Esophagus squamous epithelium (tissue), 5 donors: ENCODE measurements around the gene POLR2C. TPM values are rescaled to one million over a fixed set of nuclear protein-coding genes. Genes with fewer than 3 reads are reported as not detected.

ENCODE experiments used
- DNase-seq: peaks from one replicate; lab custom pipeline; 2025; lab: John Stamatoyannopoulos, UW
- H3K27ac ChIP-seq, 4 donors: fragments of 200-600 bp; sonication (generic); one replicate each; pipeline ENCODE4 v1.5.1; 2016 to 2019; ENCODE audit warnings: mild to moderate bottlenecking in 1 of 4
- H3K27me3 ChIP-seq, 4 donors: fragments of 200-600 bp; sonication (generic); 1 replicate in 3 of 4; 2 replicates in 1 of 4; pipeline versions ENCODE4 v1.5.1 to v1.6.0; 2017 to 2021; ENCODE audit warnings: antibody characterized with exemption in 1 of 4
- H3K36me3 ChIP-seq, 3 donors: fragments of 200-600 bp; sonication (generic); one replicate each; pipeline ENCODE4 v1.5.1; 2016 to 2019
- H3K4me1 ChIP-seq, 3 donors: fragments of 200-600 bp; sonication (generic); one replicate each; pipeline ENCODE4 v1.5.1; 2017 to 2019
- H3K4me3 ChIP-seq, 4 donors: fragments of 200-600 bp; sonication (generic); 1 replicate in 3 of 4; 2 replicates in 1 of 4; pipeline ENCODE4 v1.5.1; 2016 to 2019; ENCODE audit warnings: mild to moderate bottlenecking in 2 of 4, moderate library complexity in 1 of 4
- H3K9me3 ChIP-seq, 3 donors: fragments of 200-600 bp; sonication (generic); one replicate each; pipeline ENCODE4 v1.5.1; 2016 to 2019
- CTCF ChIP-seq, 6 experiments: fragments of 450-650 bp in 4 of 6; fragments of 200-600 bp in 2 of 6; sonication (generic) in 2 of 6; IDR thresholded peaks; one replicate each; pipeline ENCODE4 v1.5.1; 2016 to 2019; ENCODE audit warnings: antibody characterized with exemption in 6 of 6, mild to moderate bottlenecking in 4 of 6, moderate library complexity in 4 of 6
- POLR2A ChIP-seq, 4 donors: fragments of 450-650 bp; IDR thresholded peaks; one replicate each; pipeline ENCODE4 v1.6.1; 2017; ENCODE audit warnings: antibody characterized with exemption in 4 of 4, mild to moderate bottlenecking in 4 of 4, moderate library complexity in 3 of 4
- WGBS, 2 donors: methylation state at CpG; one replicate each; pipeline ENCODE4 v1.1.5; 2018; 5-methylcytosine and 5-hydroxymethylcytosine counted together
- intact Hi-C: fragments of 100-400 bp; cut with DNase I; formaldehyde crosslinking; loops from one replicate; pipeline ENCODE4 v1.15.0; 2022
- total RNA-seq, 4 donors: library from RNA; depleted of rRNA; stranded (reverse); fragments of >200 nt; gene quantifications; one replicate each; pipeline ENCODE4 v1.1.0, GENCODE V29; 2016
- donor health status: DM: yes; HTN: yes; CAD: no.

The POLR2C gene
- total RNA-seq, 4 donors from 2014 or later = 58.8 to 86.8 (median 71.1) TPM

- TF ChIP-seq POLR2A (IDR thresholded peaks at IDR 0.05) (no peak), CTCF (IDR thresholded peaks at IDR 0.05) (no peak)
- intact Hi-C loops = no loop called here
- no peak overlapping the region for H3K4me3 ChIP-seq
- H3K27ac ChIP-seq = no peak overlapping the region
- DNase-seq = no peak
- peaks cover 7 to 32% (median 13%) of the 10 kb centered on the region in 3 donors for H3K4me1 ChIP-seq
- no peaks in the 10 kb centered on the region for H3K9me3 ChIP-seq
- H3K27me3 ChIP-seq = no peaks in the 10 kb centered on the region
- WGBS, 2 donors = 83 to 85% methylated on average over 2 of the region's 2 CpGs
- peaks cover 2 to 81% (median 33%) of the 10 kb centered on the region in 3 donors for H3K36me3 ChIP-seq
Measured at GRCh38 chr16:57464523-57464922, 2.0 kb downstream of the POLR2C start.

GRCh38 chr16:57468346-57468745 lies 5.9 kb downstream of the POLR2C start:
- TF ChIP-seq CTCF (IDR thresholded peaks at IDR 0.05) (no peak), POLR2A (IDR thresholded peaks at IDR 0.05) (no peak)
- intact Hi-C loops = no loop called here
- peaks cover 13 to 97% (median 54%) of the 10 kb centered on the region in 3 donors for H3K36me3 ChIP-seq
- peaks cover 8 to 43% (median 9%) of the 10 kb centered on the region in 3 donors for H3K4me1 ChIP-seq
- no peak for DNase-seq
- H3K27me3 ChIP-seq = no peaks in the 10 kb centered on the region
- WGBS, 2 donors = 83 to 85% methylated on average over 2 of the region's 2 CpGs
- H3K4me3 ChIP-seq = no peak overlapping the region
- no peak overlapping the region for H3K27ac ChIP-seq
- H3K9me3 ChIP-seq = no peaks in the 10 kb centered on the region

- Histone ChIP-seq H3K4me3 (no peak overlapping the region), H3K27ac (no peak overlapping the region), H3K9me3 (no peaks in the 10 kb centered on the region), H3K27me3 (no peaks in the 10 kb centered on the region), H3K36me3 (peaks cover 13 to 100% (median 55%) of the 10 kb centered on the region in 3 donors), H3K4me1 (peaks cover 2 to 36% (median 5%) of the 10 kb centered on the region in 3 donors)
- WGBS, 2 donors = 81 to 87% methylated on average over 11 of the region's 11 CpGs
- DNase-seq = no peak
- TF ChIP-seq CTCF (IDR thresholded peaks at IDR 0.05) (no peak), POLR2A (IDR thresholded peaks at IDR 0.05) (no peak)
- intact Hi-C loops = no loop called here
Measured at GRCh38 chr16:57469046-57469445, 6.6 kb downstream of the POLR2C start.

DNA sequence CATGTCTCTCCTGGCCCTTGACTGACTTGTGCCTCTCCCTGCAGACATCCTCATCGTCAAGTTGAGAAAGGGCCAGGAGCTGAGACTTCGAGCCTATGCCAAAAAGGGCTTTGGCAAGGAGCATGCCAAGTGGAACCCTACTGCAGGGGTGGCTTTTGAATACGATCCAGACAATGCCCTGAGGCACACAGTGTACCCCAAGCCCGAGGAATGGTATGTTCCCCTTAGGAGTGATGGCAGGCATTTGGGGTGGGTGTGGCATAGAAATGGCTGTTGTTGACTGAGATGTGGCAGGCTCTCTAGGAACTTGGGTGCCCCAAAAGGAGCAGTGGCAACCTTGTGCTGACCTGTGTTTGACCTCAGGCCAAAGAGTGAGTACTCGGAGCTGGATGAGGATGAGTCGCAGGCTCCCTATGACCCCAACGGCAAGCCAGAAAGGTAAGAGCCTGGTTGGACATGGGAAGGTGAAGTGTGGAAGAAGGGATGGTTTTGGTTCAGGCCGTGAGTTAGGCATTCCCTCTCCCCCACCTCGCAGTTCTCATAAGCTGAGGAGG lies 7.5 kb downstream of the POLR2C start:
- H3K4me3 ChIP-seq = no peak overlapping the region
- no peak for DNase-seq
- TF ChIP-seq POLR2A (IDR thresholded peaks at IDR 0.05) (no peak), CTCF (IDR thresholded peaks at IDR 0.05) (no peak)
- no peaks in the 10 kb centered on the region for H3K27me3 ChIP-seq
- peaks cover 0 to 27% (median 5%) of the 10 kb centered on the region in 3 donors for H3K4me1 ChIP-seq
- intact Hi-C loops = loop anchor here (10.0 kb wide), 1 partner anchor 55 kb away; no protein-coding TSS in a partner anchor
- 52 to 61% methylated on average over 6 to 7 of the region's 9 CpGs for WGBS, 2 donors
- H3K27ac ChIP-seq = peak overlapping the region in 2 of 4 donors; percentile 14 to 17
- H3K9me3 ChIP-seq = no peaks in the 10 kb centered on the region
- H3K36me3 ChIP-seq = peaks cover 13 to 100% (median 55%) of the 10 kb centered on the region in 3 donors

GRCh38 chr16:57470711-57471110 lies 8.2 kb downstream of the POLR2C start:
- intact Hi-C loops = loop anchor here (10.0 kb wide), 1 partner anchor 54 kb away; no protein-coding TSS in a partner anchor
- Histone ChIP-seq H3K4me1 (peaks cover 0 to 23% (median 5%) of the 10 kb centered on the region in 3 donors), H3K36me3 (peaks cover 13 to 97% (median 53%) of the 10 kb centered on the region in 3 donors), H3K27me3 (no peaks in the 10 kb centered on the region), H3K4me3 (no peak overlapping the region), H3K27ac (peak overlapping the region in 2 of 4 donors; percentile 14 to 17), H3K9me3 (no peaks in the 10 kb centered on the region)
- TF ChIP-seq CTCF (IDR thresholded peaks at IDR 0.05) (no peak), POLR2A (IDR thresholded peaks at IDR 0.05) (no peak)
- DNase-seq = no peak
- WGBS, 2 donors = 49 to 50% methylated on average over 6 of the region's 6 CpGs
